MM.1S (cell line): Measurements from ENCODE around the gene ALDH9A1.

Source experiments
- DNase-seq: peaks from one replicate; pipeline ENCODE4 v3.0.0-alpha.2; 2015
- H2AFZ ChIP-seq: fragments of 300-600 bp; sonication (generic); 2 replicates; pipeline ENCODE4 v1.6.0; 2016; ENCODE audit warnings: antibody characterized with exemption, low read length
- H3F3A ChIP-seq: fragments of 300-600 bp; sonication (generic); 2 replicates; pipeline ENCODE4 v1.6.1; 2016; ENCODE audit warnings: mild to moderate bottlenecking, antibody characterized with exemption, low read length, moderate library complexity, mixed read lengths; ENCODE audit not compliant: insufficient read depth
- H3K27ac ChIP-seq: fragments of 300-600 bp; sonication (generic); 2 replicates; pipeline ENCODE4 v1.5.1; 2016; ENCODE audit warnings: mild to moderate bottlenecking, low read length
- H3K27me3 ChIP-seq: fragments of 300-600 bp; sonication (generic); replicated peaks from 2 replicates; pipeline ENCODE4 v1.6.0; 2016; ENCODE audit warnings: low read length; ENCODE audit not compliant: insufficient read depth
- H3K36me3 ChIP-seq: fragments of 300-600 bp; sonication (generic); replicated peaks from 2 replicates; pipeline ENCODE4 v1.6.1; 2016; ENCODE audit warnings: mild to moderate bottlenecking, low read length, mixed read lengths; ENCODE audit not compliant: insufficient read depth
- H3K4me1 ChIP-seq: fragments of 300-600 bp; sonication (generic); 2 replicates; pipeline ENCODE4 v1.6.1; 2016; ENCODE audit warnings: low read length, mixed read lengths
- H3K4me2 ChIP-seq: fragments of 300-600 bp; sonication (generic); 2 replicates; pipeline ENCODE4 v1.6.0; 2016; ENCODE audit warnings: low read depth, low read length
- H3K4me3 ChIP-seq: fragments of 300-600 bp; sonication (generic); 2 replicates; pipeline ENCODE4 v1.5.1; 2016; ENCODE audit warnings: low read length, mixed read lengths
- H3K79me2 ChIP-seq: fragments of 300-600 bp; sonication (generic); 2 replicates; pipeline ENCODE4 v1.6.1; 2016; ENCODE audit warnings: mixed run types, low read length, mixed read lengths
- H3K9ac ChIP-seq: fragments of 300-600 bp; sonication (generic); 2 replicates; pipeline ENCODE4 v1.6.1; 2016; ENCODE audit warnings: low read length, mixed read lengths
- H3K9me2 ChIP-seq: fragments of 300-600 bp; sonication (generic); replicated peaks from 2 replicates; pipeline ENCODE4 v1.6.1; 2016; ENCODE audit warnings: mild to moderate bottlenecking, low read length, mixed read lengths; ENCODE audit not compliant: insufficient read depth
- H3K9me3 ChIP-seq: fragments of 300-600 bp; sonication (generic); replicated peaks from 2 replicates; pipeline ENCODE4 v1.6.1; 2016; ENCODE audit warnings: mild to moderate bottlenecking, low read length, mixed read lengths; ENCODE audit not compliant: insufficient read depth
- H4K20me1 ChIP-seq: fragments of 300-600 bp; sonication (generic); 2 replicates; pipeline ENCODE4 v1.6.1; 2016; ENCODE audit warnings: mild to moderate bottlenecking, low read length, moderate library complexity, mixed read lengths; ENCODE audit not compliant: insufficient read depth
- EZH2 ChIP-seq: fragments of 300-600 bp; sonication (generic); optimal IDR thresholded peaks from 2 replicates; pipeline ENCODE3; 2017; ENCODE audit warnings: low read depth, mild to moderate bottlenecking, antibody characterized with exemption, low read length, mixed read lengths
- EZH2phosphoT487 ChIP-seq: fragments of 300-600 bp; sonication (generic); IDR thresholded peaks from 2 replicates; pipeline ENCODE4 v1.6.1; 2018; ENCODE audit warnings: antibody characterized with exemption, low read length
- TF ChIP-seq, protein P1 (sequence below): fragments of 300-600 bp; sonication (generic); IDR thresholded peaks from 2 replicates; pipeline ENCODE4 v1.5.1; 2016; ENCODE audit warnings: antibody characterized with exemption, low read length, mixed read lengths

ALDH9A1 gene

DNA sequence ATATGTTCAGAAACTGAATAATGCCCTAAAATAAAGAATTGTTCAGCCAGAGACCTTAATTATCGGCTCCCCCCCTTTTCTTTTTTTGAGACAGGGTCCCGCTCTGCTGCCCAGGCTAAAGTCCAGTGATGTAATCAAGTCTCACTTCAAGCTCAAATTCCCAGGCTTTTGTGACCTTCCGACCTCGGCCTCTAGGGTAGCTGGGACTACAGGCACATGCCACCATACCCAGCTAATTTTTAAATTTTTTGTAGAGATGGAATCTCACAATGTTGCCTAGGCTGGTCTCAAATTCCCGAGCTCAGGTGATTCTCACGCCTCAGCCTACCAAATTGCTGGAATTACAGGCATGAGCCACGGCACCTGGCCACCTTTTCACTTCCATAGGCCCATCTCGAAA is 43.8 kb upstream of the ALDH9A1 start:
- H4K20me1 ChIP-seq = no peaks in the 10 kb centered on the region
- peak; percentile 2 for DNase-seq
- no peaks in the 10 kb centered on the region for H3K27me3 ChIP-seq
- no peak overlapping the region for H3K4me3 ChIP-seq
- H3K27ac ChIP-seq = no peak overlapping the region
- peaks cover 17% of the 10 kb centered on the region; the same call in 1 of the 2 replicates for H3K36me3 ChIP-seq
- no peaks in the 10 kb centered on the region for H3K9me3 ChIP-seq
- H3K4me1 ChIP-seq = peaks cover 23% of the 10 kb centered on the region
- H3F3A ChIP-seq = peaks cover 15% of the 10 kb centered on the region
- TF ChIP-seq EZH2 (no peak), EZH2phosphoT487 (no peak)
- TF ChIP-seq, protein P1, sequence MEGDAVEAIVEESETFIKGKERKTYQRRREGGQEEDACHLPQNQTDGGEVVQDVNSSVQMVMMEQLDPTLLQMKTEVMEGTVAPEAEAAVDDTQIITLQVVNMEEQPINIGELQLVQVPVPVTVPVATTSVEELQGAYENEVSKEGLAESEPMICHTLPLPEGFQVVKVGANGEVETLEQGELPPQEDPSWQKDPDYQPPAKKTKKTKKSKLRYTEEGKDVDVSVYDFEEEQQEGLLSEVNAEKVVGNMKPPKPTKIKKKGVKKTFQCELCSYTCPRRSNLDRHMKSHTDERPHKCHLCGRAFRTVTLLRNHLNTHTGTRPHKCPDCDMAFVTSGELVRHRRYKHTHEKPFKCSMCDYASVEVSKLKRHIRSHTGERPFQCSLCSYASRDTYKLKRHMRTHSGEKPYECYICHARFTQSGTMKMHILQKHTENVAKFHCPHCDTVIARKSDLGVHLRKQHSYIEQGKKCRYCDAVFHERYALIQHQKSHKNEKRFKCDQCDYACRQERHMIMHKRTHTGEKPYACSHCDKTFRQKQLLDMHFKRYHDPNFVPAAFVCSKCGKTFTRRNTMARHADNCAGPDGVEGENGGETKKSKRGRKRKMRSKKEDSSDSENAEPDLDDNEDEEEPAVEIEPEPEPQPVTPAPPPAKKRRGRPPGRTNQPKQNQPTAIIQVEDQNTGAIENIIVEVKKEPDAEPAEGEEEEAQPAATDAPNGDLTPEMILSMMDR = no peak
- peaks cover 35% of the 10 kb centered on the region for H3K79me2 ChIP-seq
- H3K9ac ChIP-seq = no peak overlapping the region
- no peaks in the 10 kb centered on the region for H3K9me2 ChIP-seq
- no peak overlapping the region for H3K4me2 ChIP-seq
- H2AFZ ChIP-seq = no peak overlapping the region

DNA sequence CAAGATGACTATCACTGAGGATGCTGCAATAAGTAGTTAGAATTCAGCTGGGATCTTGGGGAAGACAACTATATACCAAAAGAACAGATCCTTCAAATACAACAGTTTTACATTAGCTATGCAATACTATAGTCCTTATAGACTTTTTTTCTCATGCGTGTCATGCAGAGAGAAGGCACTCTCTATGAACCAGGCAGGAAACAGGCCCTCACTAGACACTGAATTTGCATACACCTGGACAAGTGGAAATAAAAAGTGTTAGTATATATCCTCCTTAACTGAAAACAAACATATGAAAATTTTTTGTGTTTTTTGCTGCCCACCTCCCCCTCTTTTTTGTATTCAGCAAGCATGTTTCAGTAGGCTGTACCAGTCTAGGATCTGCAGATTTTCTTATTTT is 40.4 kb upstream of the ALDH9A1 start:
- Histone ChIP-seq H3K9me3 (no peaks in the 10 kb centered on the region), H4K20me1 (no peaks in the 10 kb centered on the region), H3F3A (peaks cover 15% of the 10 kb centered on the region), H2AFZ (no peak overlapping the region), H3K27ac (peak overlapping the region; percentile 64; the same call in 1 of the 2 replicates), H3K9me2 (no peaks in the 10 kb centered on the region), H3K36me3 (peaks cover 22% of the 10 kb centered on the region; the same call in 1 of the 2 replicates), H3K4me3 (peak overlapping the region; percentile 35), H3K79me2 (peaks cover 50% of the 10 kb centered on the region), H3K9ac (no peak overlapping the region), H3K4me2 (peak overlapping the region; percentile 54), H3K4me1 (peaks cover 27% of the 10 kb centered on the region), H3K27me3 (no peaks in the 10 kb centered on the region)
- TF ChIP-seq EZH2 (no peak), EZH2phosphoT487 (no peak)
- TF ChIP-seq, protein P1 = no peak
- DNase-seq = peak; percentile 88

DNA sequence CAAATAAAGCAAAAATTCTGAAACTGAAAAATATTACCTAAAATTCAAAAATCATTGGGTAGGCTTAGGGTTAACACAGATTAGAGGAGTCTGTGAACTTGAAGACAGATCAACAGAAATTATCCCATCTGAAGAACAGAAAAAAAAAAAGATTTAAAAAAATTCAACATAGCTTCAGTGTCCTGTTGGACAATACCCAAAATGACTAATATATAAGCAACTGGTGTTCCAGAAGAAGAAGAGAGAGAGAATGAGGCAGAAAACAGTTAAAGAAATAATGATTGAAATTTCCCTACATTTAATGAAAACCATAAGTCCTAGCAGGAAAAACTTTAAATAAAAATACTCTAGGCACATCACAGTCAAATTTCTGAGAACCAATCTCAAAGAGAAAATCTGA is 38.8 kb upstream of the ALDH9A1 start:
- TF ChIP-seq EZH2phosphoT487 (no peak), EZH2 (no peak)
- TF ChIP-seq, protein P1 = no peak
- no peaks in the 10 kb centered on the region for H3K9me3 ChIP-seq
- no peak for DNase-seq
- H3K4me2 ChIP-seq = no peak overlapping the region
- peaks cover 47% of the 10 kb centered on the region for H3K79me2 ChIP-seq
- peaks cover 13% of the 10 kb centered on the region; the same call in 1 of the 2 replicates for H3K36me3 ChIP-seq
- peaks cover 15% of the 10 kb centered on the region for H3F3A ChIP-seq
- no peaks in the 10 kb centered on the region for H3K9me2 ChIP-seq
- peaks cover 27% of the 10 kb centered on the region for H3K4me1 ChIP-seq
- H3K27me3 ChIP-seq = no peaks in the 10 kb centered on the region
- no peak overlapping the region for H3K9ac ChIP-seq
- peak overlapping the region; percentile 64; the same call in 1 of the 2 replicates for H3K27ac ChIP-seq
- H3K4me3 ChIP-seq = no peak overlapping the region
- no peaks in the 10 kb centered on the region for H4K20me1 ChIP-seq
- no peak overlapping the region for H2AFZ ChIP-seq
